Esophagus squamous epithelium (tissue), 5 donors: ENCODE measurements around the gene KRTAP10-7. TPM values are rescaled to one million over a fixed set of nuclear protein-coding genes. Genes with fewer than 3 reads are reported as not detected.

Experiments
- DNase-seq: peaks from one replicate; lab custom pipeline; 2025; lab: John Stamatoyannopoulos, UW
- H3K27ac ChIP-seq, 4 donors: fragments of 200-600 bp; sonication (generic); one replicate each; pipeline ENCODE4 v1.5.1; 2016 to 2019; ENCODE audit warnings: mild to moderate bottlenecking in 1 of 4
- H3K27me3 ChIP-seq, 4 donors: fragments of 200-600 bp; sonication (generic); 1 replicate in 3 of 4; 2 replicates in 1 of 4; pipeline versions ENCODE4 v1.5.1 to v1.6.0; 2017 to 2021; ENCODE audit warnings: antibody characterized with exemption in 1 of 4
- H3K36me3 ChIP-seq, 3 donors: fragments of 200-600 bp; sonication (generic); one replicate each; pipeline ENCODE4 v1.5.1; 2016 to 2019
- H3K4me1 ChIP-seq, 3 donors: fragments of 200-600 bp; sonication (generic); one replicate each; pipeline ENCODE4 v1.5.1; 2017 to 2019
- H3K4me3 ChIP-seq, 4 donors: fragments of 200-600 bp; sonication (generic); 1 replicate in 3 of 4; 2 replicates in 1 of 4; pipeline ENCODE4 v1.5.1; 2016 to 2019; ENCODE audit warnings: mild to moderate bottlenecking in 2 of 4, moderate library complexity in 1 of 4
- H3K9me3 ChIP-seq, 3 donors: fragments of 200-600 bp; sonication (generic); one replicate each; pipeline ENCODE4 v1.5.1; 2016 to 2019
- CTCF ChIP-seq, 6 experiments: fragments of 450-650 bp in 4 of 6; fragments of 200-600 bp in 2 of 6; sonication (generic) in 2 of 6; IDR thresholded peaks; one replicate each; pipeline ENCODE4 v1.5.1; 2016 to 2019; ENCODE audit warnings: antibody characterized with exemption in 6 of 6, mild to moderate bottlenecking in 4 of 6, moderate library complexity in 4 of 6
- POLR2A ChIP-seq, 4 donors: fragments of 450-650 bp; IDR thresholded peaks; one replicate each; pipeline ENCODE4 v1.6.1; 2017; ENCODE audit warnings: antibody characterized with exemption in 4 of 4, mild to moderate bottlenecking in 4 of 4, moderate library complexity in 3 of 4
- WGBS, 2 donors: methylation state at CpG; one replicate each; pipeline ENCODE4 v1.1.5; 2018; 5-methylcytosine and 5-hydroxymethylcytosine counted together
- intact Hi-C: fragments of 100-400 bp; cut with DNase I; formaldehyde crosslinking; loops from one replicate; pipeline ENCODE4 v1.15.0; 2022
- total RNA-seq, 4 donors: library from RNA; depleted of rRNA; stranded (reverse); fragments of >200 nt; gene quantifications; one replicate each; pipeline ENCODE4 v1.1.0, GENCODE V29; 2016
- donor health status: DM: yes; HTN: yes; CAD: no.

KRTAP10-7 gene
- total RNA-seq, 4 donors from 2014 or later, result not detected

- Histone ChIP-seq H3K9me3 (peaks cover 0 to 11% (median 0%) of the 10 kb centered on the region in 3 donors), H3K27ac (no peak overlapping the region), H3K27me3 (peaks cover 0 to 58% (median 0%) of the 10 kb centered on the region in 4 donors), H3K4me1 (no peaks in the 10 kb centered on the region), H3K4me3 (no peak overlapping the region), H3K36me3 (no peaks in the 10 kb centered on the region)
- intact Hi-C loops, result no loop called here
- TF ChIP-seq POLR2A (IDR thresholded peaks at IDR 0.05) (no peak), CTCF (IDR thresholded peaks at IDR 0.05) (no peak)
- WGBS, 2 donors, result 46 to 80% methylated on average over 1 to 4 of the region's 8 CpGs
- DNase-seq, result no peak
Measured at GRCh38 chr21:44617071-44617501, 16.7 kb downstream of the KRTAP10-7 start.

GRCh38 chr21:44618504-44618903 is 18.1 kb downstream of the KRTAP10-7 start:
- Histone ChIP-seq H3K4me3 (no peak overlapping the region), H3K4me1 (no peaks in the 10 kb centered on the region), H3K27ac (no peak overlapping the region), H3K36me3 (no peaks in the 10 kb centered on the region), H3K9me3 (peaks cover 0 to 25% (median 11%) of the 10 kb centered on the region in 3 donors), H3K27me3 (peaks cover 0 to 44% (median 0%) of the 10 kb centered on the region in 4 donors)
- TF ChIP-seq CTCF (IDR thresholded peaks at IDR 0.05) (no peak), POLR2A (IDR thresholded peaks at IDR 0.05) (no peak)
- intact Hi-C loops, result no loop called here
- DNase-seq, result no peak
- 38 to 59% methylated on average over 4 of the region's 4 CpGs for WGBS, 2 donors

- Histone ChIP-seq H3K27ac (no peak overlapping the region), H3K4me3 (no peak overlapping the region), H3K9me3 (peaks cover 0 to 29% (median 11%) of the 10 kb centered on the region in 3 donors), H3K36me3 (no peaks in the 10 kb centered on the region), H3K27me3 (peaks cover 0 to 40% (median 0%) of the 10 kb centered on the region in 4 donors), H3K4me1 (no peaks in the 10 kb centered on the region)
- intact Hi-C loops, result no loop called here
- TF ChIP-seq POLR2A (IDR thresholded peaks at IDR 0.05), result no peak
- WGBS, 2 donors, result 47 to 55% methylated on average over 2 to 3 of the region's 3 CpGs
- DNase-seq, result no peak
Measured at GRCh38 chr21:44618909-44619308, 18.5 kb downstream of the KRTAP10-7 start.

- no peak overlapping the region for H3K4me3 ChIP-seq
- peaks cover 0 to 30% (median 0%) of the 10 kb centered on the region in 4 donors for H3K27me3 ChIP-seq
- 84 to 86% methylated on average over 6 of the region's 6 CpGs for WGBS, 2 donors
- no peaks in the 10 kb centered on the region for H3K4me1 ChIP-seq
- DNase-seq, result no peak
- no peak overlapping the region for H3K27ac ChIP-seq
- peaks cover 0 to 38% (median 11%) of the 10 kb centered on the region in 3 donors for H3K9me3 ChIP-seq
- TF ChIP-seq CTCF (IDR thresholded peaks at IDR 0.05) (no peak), POLR2A (IDR thresholded peaks at IDR 0.05) (no peak)
- intact Hi-C loops, result no loop called here
- no peaks in the 10 kb centered on the region for H3K36me3 ChIP-seq
Measured at GRCh38 chr21:44619886-44620285, 19.5 kb downstream of the KRTAP10-7 start.

GRCh38 chr21:44623575-44623974 is 23.2 kb downstream of the KRTAP10-7 start:
- Histone ChIP-seq H3K4me1 (no peaks in the 10 kb centered on the region), H3K27me3 (peaks cover 0 to 30% (median 0%) of the 10 kb centered on the region in 4 donors), H3K27ac (no peak overlapping the region), H3K36me3 (no peaks in the 10 kb centered on the region), H3K9me3 (peaks cover 0 to 38% (median 11%) of the 10 kb centered on the region in 3 donors), H3K4me3 (no peak overlapping the region)
- DNase-seq, result no peak
- intact Hi-C loops, result no loop called here
- no peak for TF ChIP-seq POLR2A (IDR thresholded peaks at IDR 0.05)
- no peak for TF ChIP-seq CTCF (IDR thresholded peaks at IDR 0.05)

GRCh38 chr21:44625756-44626155 is 25.4 kb downstream of the KRTAP10-7 start:
- Histone ChIP-seq H3K27ac (no peak overlapping the region), H3K36me3 (no peaks in the 10 kb centered on the region), H3K4me1 (no peaks in the 10 kb centered on the region), H3K9me3 (peaks cover 0 to 36% (median 11%) of the 10 kb centered on the region in 3 donors), H3K4me3 (no peak overlapping the region), H3K27me3 (peaks cover 0 to 31% (median 0%) of the 10 kb centered on the region in 4 donors)
- DNase-seq, result no peak
- no peak for TF ChIP-seq CTCF (IDR thresholded peaks at IDR 0.05)
- no peak for TF ChIP-seq POLR2A (IDR thresholded peaks at IDR 0.05)
- intact Hi-C loops, result no loop called here
- 78 to 83% methylated on average over 6 of the region's 7 CpGs for WGBS, 2 donors
